GM12892 (cell line): ENCODE results near the gene ABCC6.
"Not testable (repeated sequence)": the region's sequence is repeated elsewhere in the genome, so short reads cannot be mapped to it uniquely, and the experiment has no call there.

Source experiments
- POLR2A ChIP-seq: IDR thresholded peaks from 2 replicates; pipeline ENCODE4 v1.6.1; 2011; ENCODE audit warnings: low read depth, low read length, control low read depth
- POLR2AphosphoS5 ChIP-seq: IDR thresholded peaks from 2 replicates; pipeline ENCODE4 v1.6.1; 2011; ENCODE audit warnings: low read depth, low read length, control low read depth
- TAF1 ChIP-seq: IDR thresholded peaks from 2 replicates; pipeline ENCODE4 v1.6.1; 2011; ENCODE audit warnings: low read depth, mild to moderate bottlenecking, control low read depth, low read length, borderline replicate concordance

DNA sequence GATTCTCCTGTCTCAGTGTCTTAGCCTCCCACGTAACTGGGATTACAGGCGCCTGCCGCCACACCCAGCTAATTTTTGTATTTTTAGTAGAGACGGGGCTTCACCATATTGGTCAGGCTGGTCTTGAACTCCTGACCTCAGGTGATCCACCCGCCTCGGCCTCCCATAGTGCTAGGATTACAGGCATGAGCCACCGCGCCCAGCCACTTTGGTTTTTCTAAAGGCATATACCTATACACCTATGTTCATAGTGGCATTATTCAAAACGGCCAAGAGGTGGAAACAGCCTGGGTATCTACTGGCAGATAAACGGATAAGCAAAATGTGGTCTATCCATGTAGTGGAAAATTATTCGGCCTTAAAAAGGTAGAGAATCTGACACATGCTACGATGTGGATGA is 70.3 kb downstream of the ABCC6 start:
- TF ChIP-seq POLR2AphosphoS5, POLR2A, TAF1: not testable (repeated sequence)
